Neuronal stem cell (in vitro differentiated cells): ENCODE measurements around the gene PIK3R1.

ENCODE experiments used
- DNase-seq: peaks from one replicate; pipeline ENCODE4 v3.0.0-alpha.2; 2013; ENCODE audit warnings: low spot score
- H2AFZ ChIP-seq: one replicate; pipeline ENCODE4 v1.6.1; 2013; ENCODE audit warnings: mild to moderate bottlenecking, low read length, inconsistent platforms
- H2AK5ac ChIP-seq: 2 replicates; pipeline ENCODE4 v1.6.1; 2013; ENCODE audit warnings: low read depth, mild to moderate bottlenecking, inconsistent platforms, low read length, moderate library complexity, mixed read lengths
- H2BK120ac ChIP-seq: 2 replicates; pipeline ENCODE4 v1.6.1; 2013; ENCODE audit warnings: low read depth, mild to moderate bottlenecking, inconsistent platforms, low read length, moderate library complexity, mixed read lengths
- H2BK12ac ChIP-seq: one replicate; pipeline ENCODE4 v1.6.1; 2013; ENCODE audit warnings: low read length, inconsistent platforms
- H2BK15ac ChIP-seq: 2 replicates; pipeline ENCODE4 v1.6.1; 2013; ENCODE audit warnings: mild to moderate bottlenecking, low read length, inconsistent platforms, mixed read lengths
- H2BK5ac ChIP-seq: one replicate; pipeline ENCODE4 v1.6.1; 2013; ENCODE audit warnings: inconsistent platforms, mild to moderate bottlenecking, low read length, moderate library complexity
- H3K14ac ChIP-seq: one replicate; pipeline ENCODE4 v1.6.1; 2013; ENCODE audit warnings: low read length, inconsistent platforms
- H3K18ac ChIP-seq: 2 replicates; pipeline ENCODE4 v1.6.1; 2013; ENCODE audit warnings: low read length, inconsistent platforms
- H3K23ac ChIP-seq: 2 replicates; pipeline ENCODE4 v1.6.1; 2013; ENCODE audit warnings: low read depth, mild to moderate bottlenecking, mixed read lengths, low read length, inconsistent platforms; ENCODE audit not compliant: poor library complexity
- H3K27ac ChIP-seq: replicated peaks from 3 replicates; pipeline ENCODE4 v1.5.1; 2013; ENCODE audit warnings: low read length, inconsistent platforms
- H3K27me3 ChIP-seq, 3 experiments: 2 replicates each; pipeline ENCODE4 v1.6.1; 2013; ENCODE audit warnings: low read length in 3 of 3, mild to moderate bottlenecking in 2 of 3, inconsistent platforms in 1 of 3, low read depth in 1 of 3, mixed read lengths in 1 of 3, moderate library complexity in 1 of 3; ENCODE audit not compliant: control insufficient read depth in 3 of 3, insufficient read depth in 3 of 3
- H3K36me3 ChIP-seq, 2 donors: replicated peaks in 1 of 2; 2 replicates each; pipeline ENCODE4 v1.6.1; 2013; ENCODE audit warnings: low read length in 2 of 2; ENCODE audit not compliant: control insufficient read depth in 2 of 2, insufficient read depth in 2 of 2
- H3K4ac ChIP-seq: 2 replicates; pipeline ENCODE4 v1.6.1; 2013; ENCODE audit warnings: inconsistent platforms, mild to moderate bottlenecking, low read length, moderate library complexity
- H3K4me1 ChIP-seq, 2 donors: 1 replicate in 1 of 2; 2 replicates in 1 of 2; pipeline ENCODE4 v1.6.1; 2013; ENCODE audit warnings: low read length in 2 of 2, low read depth in 1 of 2; ENCODE audit not compliant: control insufficient read depth in 2 of 2, insufficient read depth in 1 of 2
- H3K4me2 ChIP-seq: one replicate; pipeline ENCODE4 v1.6.1; 2013; ENCODE audit warnings: mild to moderate bottlenecking, low read length, inconsistent platforms; ENCODE audit not compliant: insufficient read depth, poor library complexity, severe bottlenecking
- H3K4me3 ChIP-seq, 2 donors: 2 replicates each; pipeline ENCODE4 v1.5.1; 2013; ENCODE audit warnings: low read length in 2 of 2, mild to moderate bottlenecking in 2 of 2, inconsistent platforms in 1 of 2, moderate library complexity in 1 of 2
- H3K79me1 ChIP-seq: one replicate; pipeline ENCODE4 v1.6.1; 2013; ENCODE audit warnings: low read depth, mild to moderate bottlenecking, inconsistent platforms, low read length, moderate library complexity
- H3K9ac ChIP-seq: one replicate; pipeline ENCODE4 v1.6.1; 2013; ENCODE audit warnings: mild to moderate bottlenecking, low read depth, low read length, inconsistent platforms; ENCODE audit not compliant: poor library complexity
- H3K9me3 ChIP-seq, 2 donors: replicated peaks in 1 of 2; 2 replicates each; pipeline versions ENCODE3 to v1.6.1; 2013; ENCODE audit warnings: low read length in 2 of 2, mild to moderate bottlenecking in 2 of 2, inconsistent platforms in 1 of 2, low read depth in 1 of 2, mixed read lengths in 1 of 2, moderate library complexity in 1 of 2; ENCODE audit not compliant: control insufficient read depth in 2 of 2, insufficient read depth in 1 of 2
- H4K8ac ChIP-seq: one replicate; pipeline ENCODE4 v1.6.1; 2013; ENCODE audit warnings: low read depth, mild to moderate bottlenecking, inconsistent platforms, low read length, moderate library complexity
- H4K91ac ChIP-seq: one replicate; pipeline ENCODE4 v1.6.1; 2013; ENCODE audit warnings: low read length, low read depth, mild to moderate bottlenecking, inconsistent platforms; ENCODE audit not compliant: poor library complexity
- WGBS, 2 donors: extraction: QIAGEN DNeasy Blood & Tissue Kit; methylation state at CpG; one replicate each; pipeline ENCODE4 v1.1.7; 2013; ENCODE audit warnings: missing lambda C conversion rate in 2 of 2, mixed read lengths in 1 of 2; ENCODE audit not compliant: insufficient read length in 2 of 2, insufficient replicate concordance in 1 of 2; ENCODE audit errors: extremely low coverage in 2 of 2; 5-methylcytosine and 5-hydroxymethylcytosine counted together

Gene PIK3R1

GRCh38 chr5:68330574-68330973 lies 115.0 kb downstream of the PIK3R1 start:
- no peak overlapping the region for H3K27ac ChIP-seq
- no peak overlapping the region for H4K91ac ChIP-seq
- H2AK5ac ChIP-seq: no peak overlapping the region
- H2BK120ac ChIP-seq: no peak overlapping the region
- no peak overlapping the region for H2BK12ac ChIP-seq
- no peak overlapping the region for H3K14ac ChIP-seq
- H3K4ac ChIP-seq: no peak overlapping the region
- no peak overlapping the region for H3K18ac ChIP-seq
- no peaks in the 10 kb centered on the region for H3K4me1 ChIP-seq
- H3K27me3 ChIP-seq: no peaks in the 10 kb centered on the region
- no peak overlapping the region for H4K8ac ChIP-seq
- H3K23ac ChIP-seq: no peak overlapping the region
- no peak overlapping the region for H2BK15ac ChIP-seq
- no peaks in the 10 kb centered on the region for H3K79me1 ChIP-seq
- H3K4me3 ChIP-seq: no peak overlapping the region
- WGBS, 2 donors: no CpG with 5 or more reads among the region's 1 CpG
- H2BK5ac ChIP-seq: no peak overlapping the region
- no peak overlapping the region for H3K4me2 ChIP-seq
- no peak overlapping the region for H3K9ac ChIP-seq
- no peaks in the 10 kb centered on the region for H3K36me3 ChIP-seq
- H2AFZ ChIP-seq: no peak overlapping the region
- no peak for DNase-seq
- H3K9me3 ChIP-seq: peaks cover 0 to 2% of the 10 kb centered on the region in 2 donors

- H2BK120ac ChIP-seq: no peak overlapping the region
- no peak overlapping the region for H3K9ac ChIP-seq
- H3K27me3 ChIP-seq: no peaks in the 10 kb centered on the region
- no peak overlapping the region for H2BK5ac ChIP-seq
- no peak overlapping the region for H3K4ac ChIP-seq
- no peak overlapping the region for H4K8ac ChIP-seq
- no peak overlapping the region for H3K14ac ChIP-seq
- no peak overlapping the region for H2AK5ac ChIP-seq
- H4K91ac ChIP-seq: no peak overlapping the region
- no peak overlapping the region for H3K23ac ChIP-seq
- no peaks in the 10 kb centered on the region for H3K79me1 ChIP-seq
- H3K4me1 ChIP-seq: no peaks in the 10 kb centered on the region
- 100% methylated on average over 2 of the region's 4 CpGs; no CpG with 5 or more reads in 1 of the 2 donors for WGBS, 2 donors
- H2BK12ac ChIP-seq: no peak overlapping the region
- no peak for DNase-seq
- no peak overlapping the region for H3K18ac ChIP-seq
- H3K27ac ChIP-seq: no peak overlapping the region
- H3K36me3 ChIP-seq: no peaks in the 10 kb centered on the region
- no peak overlapping the region for H3K4me3 ChIP-seq
- peaks cover 0 to 2% of the 10 kb centered on the region in 2 donors for H3K9me3 ChIP-seq
- no peak overlapping the region for H2AFZ ChIP-seq
- no peak overlapping the region for H3K4me2 ChIP-seq
- H2BK15ac ChIP-seq: no peak overlapping the region
Measured at GRCh38 chr5:68331192-68332079, 115.9 kb downstream of the PIK3R1 start.

- WGBS, 2 donors: no CpG with 5 or more reads among the region's 3 CpGs
- Histone ChIP-seq H3K18ac (no peak overlapping the region), H3K36me3 (no peaks in the 10 kb centered on the region), H3K14ac (no peak overlapping the region), H3K9ac (no peak overlapping the region), H2BK12ac (no peak overlapping the region), H3K79me1 (no peaks in the 10 kb centered on the region), H3K4ac (no peak overlapping the region), H3K27ac (no peak overlapping the region), H2BK5ac (no peak overlapping the region), H3K9me3 (peaks cover 0 to 2% of the 10 kb centered on the region in 2 donors), H3K27me3 (no peaks in the 10 kb centered on the region), H3K4me2 (no peak overlapping the region), H2BK120ac (no peak overlapping the region), H2BK15ac (no peak overlapping the region), H2AFZ (no peak overlapping the region), H3K4me1 (no peaks in the 10 kb centered on the region), H4K8ac (no peak overlapping the region), H4K91ac (no peak overlapping the region), H2AK5ac (no peak overlapping the region), H3K23ac (no peak overlapping the region), H3K4me3 (no peak overlapping the region)
- DNase-seq: no peak
Measured at GRCh38 chr5:68332080-68332451, 116.5 kb downstream of the PIK3R1 start.

GRCh38 chr5:68332556-68332955 lies 117.0 kb downstream of the PIK3R1 start:
- H2AFZ ChIP-seq: no peak overlapping the region
- no peak overlapping the region for H3K4me3 ChIP-seq
- no peak overlapping the region for H2BK12ac ChIP-seq
- no peak overlapping the region for H3K14ac ChIP-seq
- no CpG with 5 or more reads among the region's 1 CpG for WGBS, 2 donors
- no peak overlapping the region for H3K9ac ChIP-seq
- H3K23ac ChIP-seq: no peak overlapping the region
- no peak overlapping the region for H2BK15ac ChIP-seq
- no peak overlapping the region for H4K91ac ChIP-seq
- H3K36me3 ChIP-seq: no peaks in the 10 kb centered on the region
- H3K4me1 ChIP-seq: no peaks in the 10 kb centered on the region
- H3K27me3 ChIP-seq: no peaks in the 10 kb centered on the region
- H2BK5ac ChIP-seq: no peak overlapping the region
- no peak overlapping the region for H2AK5ac ChIP-seq
- H3K9me3 ChIP-seq: peaks cover 0 to 2% of the 10 kb centered on the region in 2 donors
- DNase-seq: no peak
- H2BK120ac ChIP-seq: no peak overlapping the region
- H3K27ac ChIP-seq: no peak overlapping the region
- H4K8ac ChIP-seq: no peak overlapping the region
- H3K18ac ChIP-seq: no peak overlapping the region
- no peaks in the 10 kb centered on the region for H3K79me1 ChIP-seq
- no peak overlapping the region for H3K4ac ChIP-seq
- H3K4me2 ChIP-seq: no peak overlapping the region
